ENCODE data around the gene RIMS4.
"Not testable (repeated sequence)": the region's sequence is repeated elsewhere in the genome, so short reads cannot be mapped to it uniquely, and the experiment has no call there.

RIMS4 gene

DNA sequence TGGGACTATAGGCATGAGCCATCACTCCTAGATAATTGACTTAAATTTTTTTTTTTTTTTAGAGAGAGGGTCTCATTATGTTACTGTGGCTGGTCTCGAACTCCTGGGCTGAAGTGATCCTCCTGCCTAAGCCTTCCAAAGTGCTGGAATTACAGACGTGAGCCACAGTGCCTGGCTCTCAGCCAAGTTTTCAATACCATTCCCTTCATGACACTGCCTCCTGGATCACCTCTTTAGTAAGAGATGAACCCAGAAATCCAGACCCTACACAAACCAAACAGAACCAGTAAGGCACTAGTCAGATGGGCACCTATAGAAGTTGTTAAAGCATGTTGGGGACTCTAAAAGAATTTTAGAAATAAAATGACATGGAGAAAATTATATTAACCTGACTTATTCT, 18.3 kb upstream of the RIMS4 start:
- Histone ChIP-seq H3K27me3 (ENCODE audit: insufficient read depth, low read length) (peaks cover 5% of the 10 kb centered on the region; the same call in 1 of the 2 replicates), H3K9ac (ENCODE audit: low read length) (no peak overlapping the region), H3K9me3 (ENCODE audit: low read length) (peaks cover 3% of the 10 kb centered on the region; the same call in 1 of the 2 replicates), H3K4me1 (ENCODE audit: insufficient read depth, low read length, severe bottlenecking) (no peaks in the 10 kb centered on the region), H3K4me3 (ENCODE audit: low read depth, low read length, poor library complexity, severe bottlenecking) (no peak overlapping the region), H3K27ac (ENCODE audit: low read depth, low read length, poor library complexity, severe bottlenecking) (no peak overlapping the region), H3K79me2 (ENCODE audit: insufficient read depth, low read length) (no peaks in the 10 kb centered on the region), H3K4me2 (ENCODE audit: low read length) (no peak overlapping the region), H2AFZ (ENCODE audit: low read length) (no peak overlapping the region), H3K9me2 (ENCODE audit: low read depth, low read length) (no peaks in the 10 kb centered on the region), H3K36me3 (ENCODE audit: insufficient read depth, low read length) (no peaks in the 10 kb centered on the region), H4K20me1 (ENCODE audit: insufficient read depth, low read length) (no peaks in the 10 kb centered on the region), H3F3A (ENCODE audit: insufficient read depth, low read length) (no peaks in the 10 kb centered on the region)
- TF ChIP-seq EZH2 (IDR thresholded peaks at IDR 0.05; ENCODE audit: borderline replicate concordance, low read length) (no peak), CTCF (IDR thresholded peaks at IDR 0.05; ENCODE audit: low read length) (no peak)

GRCh38 chr20:44827401-44827800, 17.1 kb upstream of the RIMS4 start:
- Histone ChIP-seq H3K4me3 (ENCODE audit: low read depth, low read length, poor library complexity, severe bottlenecking) (no peak overlapping the region), H4K20me1 (ENCODE audit: insufficient read depth, low read length) (no peaks in the 10 kb centered on the region), H3K9me2 (ENCODE audit: low read depth, low read length) (no peaks in the 10 kb centered on the region), H3K27me3 (ENCODE audit: insufficient read depth, low read length) (peaks cover 5% of the 10 kb centered on the region; the same call in 1 of the 2 replicates), H3K9ac (ENCODE audit: low read length) (no peak overlapping the region), H3K36me3 (ENCODE audit: insufficient read depth, low read length) (no peaks in the 10 kb centered on the region), H3K9me3 (ENCODE audit: low read length) (peaks cover 3% of the 10 kb centered on the region; the same call in 1 of the 2 replicates), H3K4me1 (ENCODE audit: insufficient read depth, low read length, severe bottlenecking) (no peaks in the 10 kb centered on the region), H3F3A (ENCODE audit: insufficient read depth, low read length) (no peaks in the 10 kb centered on the region), H3K27ac (ENCODE audit: low read depth, low read length, poor library complexity, severe bottlenecking) (no peak overlapping the region), H3K79me2 (ENCODE audit: insufficient read depth, low read length) (no peaks in the 10 kb centered on the region), H3K4me2 (ENCODE audit: low read length) (no peak overlapping the region), H2AFZ (ENCODE audit: low read length) (no peak overlapping the region)
- TF ChIP-seq EZH2 (IDR thresholded peaks at IDR 0.05; ENCODE audit: borderline replicate concordance, low read length) (no peak), CTCF (IDR thresholded peaks at IDR 0.05; ENCODE audit: low read length) (no peak)

- not testable (repeated sequence) for H3K9me2 ChIP-seq (ENCODE audit: low read depth, low read length); H4K20me1 ChIP-seq (ENCODE audit: insufficient read depth, low read length); H3K79me2 ChIP-seq (ENCODE audit: insufficient read depth, low read length); H3F3A ChIP-seq (ENCODE audit: insufficient read depth, low read length); H3K4me1 ChIP-seq (ENCODE audit: insufficient read depth, low read length, severe bottlenecking); H3K9ac ChIP-seq (ENCODE audit: low read length); H3K36me3 ChIP-seq (ENCODE audit: insufficient read depth, low read length); H3K27ac ChIP-seq (ENCODE audit: low read depth, low read length, poor library complexity, severe bottlenecking); H2AFZ ChIP-seq (ENCODE audit: low read length); H3K27me3 ChIP-seq (ENCODE audit: insufficient read depth, low read length); H3K9me3 ChIP-seq (ENCODE audit: low read length); H3K4me3 ChIP-seq (ENCODE audit: low read depth, low read length, poor library complexity, severe bottlenecking); H3K4me2 ChIP-seq (ENCODE audit: low read length)
These were observed 11.2 kb upstream of the RIMS4 start for GRCh38 chr20:44821576-44821975.

- Histone ChIP-seq H3K9ac (ENCODE audit: low read length) (no peak overlapping the region), H3K4me2 (ENCODE audit: low read length) (no peak overlapping the region), H3K9me2 (ENCODE audit: low read depth, low read length) (no peaks in the 10 kb centered on the region), H3K9me3 (ENCODE audit: low read length) (no peaks in the 10 kb centered on the region), H2AFZ (ENCODE audit: low read length) (no peak overlapping the region), H3K27ac (ENCODE audit: low read depth, low read length, poor library complexity, severe bottlenecking) (no peak overlapping the region), H3F3A (ENCODE audit: insufficient read depth, low read length) (no peaks in the 10 kb centered on the region), H3K4me3 (ENCODE audit: low read depth, low read length, poor library complexity, severe bottlenecking) (no peak overlapping the region), H3K27me3 (ENCODE audit: insufficient read depth, low read length) (peaks cover 10% of the 10 kb centered on the region; the same call in 1 of the 2 replicates), H3K36me3 (ENCODE audit: insufficient read depth, low read length) (no peaks in the 10 kb centered on the region), H3K4me1 (ENCODE audit: insufficient read depth, low read length, severe bottlenecking) (no peaks in the 10 kb centered on the region), H3K79me2 (ENCODE audit: insufficient read depth, low read length) (no peaks in the 10 kb centered on the region), H4K20me1 (ENCODE audit: insufficient read depth, low read length) (no peaks in the 10 kb centered on the region)
- TF ChIP-seq EZH2 (IDR thresholded peaks at IDR 0.05; ENCODE audit: borderline replicate concordance, low read length) (no peak), CTCF (IDR thresholded peaks at IDR 0.05; ENCODE audit: low read length) (no peak)
These were observed 9.6 kb upstream of the RIMS4 start for GRCh38 chr20:44819936-44820335.

All from OCI-LY1 (cell line).